Neuronal stem cell (in vitro differentiated cells): ENCODE measurements around the gene AQP10.
"Not testable (repeated sequence)": the region's sequence is repeated elsewhere in the genome, so short reads cannot be mapped to it uniquely, and the experiment has no call there.

Experiments
- DNase-seq: peaks from one replicate; pipeline ENCODE4 v3.0.0-alpha.2; 2013; ENCODE audit warnings: low spot score
- H2AFZ ChIP-seq: one replicate; pipeline ENCODE4 v1.6.1; 2013; ENCODE audit warnings: mild to moderate bottlenecking, low read length, inconsistent platforms
- H2AK5ac ChIP-seq: 2 replicates; pipeline ENCODE4 v1.6.1; 2013; ENCODE audit warnings: low read depth, mild to moderate bottlenecking, inconsistent platforms, low read length, moderate library complexity, mixed read lengths
- H2BK120ac ChIP-seq: 2 replicates; pipeline ENCODE4 v1.6.1; 2013; ENCODE audit warnings: low read depth, mild to moderate bottlenecking, inconsistent platforms, low read length, moderate library complexity, mixed read lengths
- H2BK12ac ChIP-seq: one replicate; pipeline ENCODE4 v1.6.1; 2013; ENCODE audit warnings: low read length, inconsistent platforms
- H2BK15ac ChIP-seq: 2 replicates; pipeline ENCODE4 v1.6.1; 2013; ENCODE audit warnings: mild to moderate bottlenecking, low read length, inconsistent platforms, mixed read lengths
- H2BK5ac ChIP-seq: one replicate; pipeline ENCODE4 v1.6.1; 2013; ENCODE audit warnings: inconsistent platforms, mild to moderate bottlenecking, low read length, moderate library complexity
- H3K14ac ChIP-seq: one replicate; pipeline ENCODE4 v1.6.1; 2013; ENCODE audit warnings: low read length, inconsistent platforms
- H3K18ac ChIP-seq: 2 replicates; pipeline ENCODE4 v1.6.1; 2013; ENCODE audit warnings: low read length, inconsistent platforms
- H3K23ac ChIP-seq: 2 replicates; pipeline ENCODE4 v1.6.1; 2013; ENCODE audit warnings: low read depth, mild to moderate bottlenecking, mixed read lengths, low read length, inconsistent platforms; ENCODE audit not compliant: poor library complexity
- H3K27ac ChIP-seq: replicated peaks from 3 replicates; pipeline ENCODE4 v1.5.1; 2013; ENCODE audit warnings: low read length, inconsistent platforms
- H3K27me3 ChIP-seq, 3 experiments: 2 replicates each; pipeline ENCODE4 v1.6.1; 2013; ENCODE audit warnings: low read length in 3 of 3, mild to moderate bottlenecking in 2 of 3, inconsistent platforms in 1 of 3, low read depth in 1 of 3, mixed read lengths in 1 of 3, moderate library complexity in 1 of 3; ENCODE audit not compliant: control insufficient read depth in 3 of 3, insufficient read depth in 3 of 3
- H3K36me3 ChIP-seq, 2 donors: replicated peaks in 1 of 2; 2 replicates each; pipeline ENCODE4 v1.6.1; 2013; ENCODE audit warnings: low read length in 2 of 2; ENCODE audit not compliant: control insufficient read depth in 2 of 2, insufficient read depth in 2 of 2
- H3K4ac ChIP-seq: 2 replicates; pipeline ENCODE4 v1.6.1; 2013; ENCODE audit warnings: inconsistent platforms, mild to moderate bottlenecking, low read length, moderate library complexity
- H3K4me1 ChIP-seq, 2 donors: 1 replicate in 1 of 2; 2 replicates in 1 of 2; pipeline ENCODE4 v1.6.1; 2013; ENCODE audit warnings: low read length in 2 of 2, low read depth in 1 of 2; ENCODE audit not compliant: control insufficient read depth in 2 of 2, insufficient read depth in 1 of 2
- H3K4me2 ChIP-seq: one replicate; pipeline ENCODE4 v1.6.1; 2013; ENCODE audit warnings: mild to moderate bottlenecking, low read length, inconsistent platforms; ENCODE audit not compliant: insufficient read depth, poor library complexity, severe bottlenecking
- H3K4me3 ChIP-seq, 2 donors: 2 replicates each; pipeline ENCODE4 v1.5.1; 2013; ENCODE audit warnings: low read length in 2 of 2, mild to moderate bottlenecking in 2 of 2, inconsistent platforms in 1 of 2, moderate library complexity in 1 of 2
- H3K79me1 ChIP-seq: one replicate; pipeline ENCODE4 v1.6.1; 2013; ENCODE audit warnings: low read depth, mild to moderate bottlenecking, inconsistent platforms, low read length, moderate library complexity
- H3K9ac ChIP-seq: one replicate; pipeline ENCODE4 v1.6.1; 2013; ENCODE audit warnings: mild to moderate bottlenecking, low read depth, low read length, inconsistent platforms; ENCODE audit not compliant: poor library complexity
- H3K9me3 ChIP-seq, 2 donors: replicated peaks in 1 of 2; 2 replicates each; pipeline versions ENCODE3 to v1.6.1; 2013; ENCODE audit warnings: low read length in 2 of 2, mild to moderate bottlenecking in 2 of 2, inconsistent platforms in 1 of 2, low read depth in 1 of 2, mixed read lengths in 1 of 2, moderate library complexity in 1 of 2; ENCODE audit not compliant: control insufficient read depth in 2 of 2, insufficient read depth in 1 of 2
- H4K8ac ChIP-seq: one replicate; pipeline ENCODE4 v1.6.1; 2013; ENCODE audit warnings: low read depth, mild to moderate bottlenecking, inconsistent platforms, low read length, moderate library complexity
- H4K91ac ChIP-seq: one replicate; pipeline ENCODE4 v1.6.1; 2013; ENCODE audit warnings: low read length, low read depth, mild to moderate bottlenecking, inconsistent platforms; ENCODE audit not compliant: poor library complexity
- WGBS, 2 donors: extraction: QIAGEN DNeasy Blood & Tissue Kit; methylation state at CpG; one replicate each; pipeline ENCODE4 v1.1.7; 2013; ENCODE audit warnings: missing lambda C conversion rate in 2 of 2, mixed read lengths in 1 of 2; ENCODE audit not compliant: insufficient read length in 2 of 2, insufficient replicate concordance in 1 of 2; ENCODE audit errors: extremely low coverage in 2 of 2; 5-methylcytosine and 5-hydroxymethylcytosine counted together

Gene AQP10

GRCh38 chr1:154314226-154314625 lies 6.7 kb upstream of the AQP10 start:
- not testable (repeated sequence) for H4K8ac ChIP-seq, H3K4me3 ChIP-seq, H3K27me3 ChIP-seq, H3K4me1 ChIP-seq, H3K9ac ChIP-seq, H3K36me3 ChIP-seq, H2BK120ac ChIP-seq, H3K14ac ChIP-seq, H2AFZ ChIP-seq, H3K79me1 ChIP-seq, H3K18ac ChIP-seq, H2BK15ac ChIP-seq, H2AK5ac ChIP-seq, H3K4me2 ChIP-seq, H3K23ac ChIP-seq, H3K4ac ChIP-seq, H3K27ac ChIP-seq, H3K9me3 ChIP-seq, DNase-seq, H4K91ac ChIP-seq, H2BK5ac ChIP-seq, H2BK12ac ChIP-seq
- no CpG with 5 or more reads among the region's 3 CpGs for WGBS, 2 donors

GRCh38 chr1:154316704-154317103 lies 4.2 kb upstream of the AQP10 start:
- Histone ChIP-seq H2BK5ac (no peak overlapping the region), H3K14ac (no peak overlapping the region), H3K4me1 (no peaks in the 10 kb centered on the region), H4K8ac (no peak overlapping the region), H2BK15ac (no peak overlapping the region), H2AK5ac (no peak overlapping the region), H3K4me2 (no peak overlapping the region), H3K79me1 (no peaks in the 10 kb centered on the region), H3K4me3 (no peak overlapping the region), H3K23ac (no peak overlapping the region), H2AFZ (no peak overlapping the region), H3K18ac (no peak overlapping the region), H3K27ac (no peak overlapping the region), H4K91ac (no peak overlapping the region), H2BK120ac (no peak overlapping the region), H3K9me3 (no peaks in the 10 kb centered on the region), H3K27me3 (no peaks in the 10 kb centered on the region), H3K9ac (no peak overlapping the region), H3K36me3 (no peaks in the 10 kb centered on the region), H3K4ac (no peak overlapping the region), H2BK12ac (no peak overlapping the region)
- WGBS, 2 donors = no CpG with 5 or more reads among the region's 1 CpG
- no peak for DNase-seq

GRCh38 chr1:154318386-154318785 lies 2.5 kb upstream of the AQP10 start:
- no peak overlapping the region for H2BK15ac ChIP-seq
- no peak overlapping the region for H3K14ac ChIP-seq
- no peak for DNase-seq
- no peak overlapping the region for H2BK12ac ChIP-seq
- no peaks in the 10 kb centered on the region for H3K9me3 ChIP-seq
- H3K4ac ChIP-seq = no peak overlapping the region
- H4K91ac ChIP-seq = no peak overlapping the region
- no peaks in the 10 kb centered on the region for H3K36me3 ChIP-seq
- H3K79me1 ChIP-seq = no peaks in the 10 kb centered on the region
- H3K27ac ChIP-seq = no peak overlapping the region
- no peak overlapping the region for H3K4me3 ChIP-seq
- H2BK120ac ChIP-seq = no peak overlapping the region
- H2AFZ ChIP-seq = no peak overlapping the region
- no peak overlapping the region for H3K4me2 ChIP-seq
- H2AK5ac ChIP-seq = no peak overlapping the region
- H3K4me1 ChIP-seq = no peaks in the 10 kb centered on the region
- no peak overlapping the region for H3K18ac ChIP-seq
- no CpG with 5 or more reads among the region's 4 CpGs for WGBS, 2 donors
- H4K8ac ChIP-seq = no peak overlapping the region
- H3K27me3 ChIP-seq = peaks cover 0 to 15% (median 0%) of the 10 kb centered on the region in 3 experiments
- no peak overlapping the region for H3K9ac ChIP-seq
- H3K23ac ChIP-seq = no peak overlapping the region
- H2BK5ac ChIP-seq = no peak overlapping the region

GRCh38 chr1:154321609-154321934 lies 679 bp downstream of the AQP10 start:
- not testable (repeated sequence) for DNase-seq, H3K4ac ChIP-seq, H3K9me3 ChIP-seq, H3K4me1 ChIP-seq, H2AK5ac ChIP-seq, H3K4me3 ChIP-seq, H3K23ac ChIP-seq, H4K91ac ChIP-seq, H2AFZ ChIP-seq, H3K9ac ChIP-seq, H3K36me3 ChIP-seq, H3K18ac ChIP-seq, H4K8ac ChIP-seq, H3K79me1 ChIP-seq, H2BK15ac ChIP-seq, H3K14ac ChIP-seq, H3K27ac ChIP-seq, H2BK120ac ChIP-seq, H2BK5ac ChIP-seq, H3K4me2 ChIP-seq, H2BK12ac ChIP-seq
- peaks cover 0 to 19% (median 0%) of the 10 kb centered on the region in 3 experiments for H3K27me3 ChIP-seq
